ENCODE results near the gene CNOT8. TPM values are rescaled to one million over a fixed set of nuclear protein-coding genes. Genes with fewer than 3 reads are reported as not detected.

Gene CNOT8
- total and polyA plus RNA-seq, 8 donors, result 11.8 to 27.4 (median 15.0) TPM

- no peak overlapping the region for H3K4me3 ChIP-seq
- ATAC-seq (no peak), FAIRE-seq (no peak), DNase-seq (no peak)
- no peak for TF ChIP-seq CTCF (IDR thresholded peaks at IDR 0.05)
- peaks cover 2 to 24% (median 12%) of the 10 kb centered on the region in 3 donors for H3K4me1 ChIP-seq
- no peak overlapping the region for H3K27ac ChIP-seq
- 72 to 73% methylated on average over 8 of the region's 8 CpGs for WGBS, 2 donors
- no peaks in the 10 kb centered on the region for H3K9me3 ChIP-seq
- H3K27me3 ChIP-seq, result no peaks in the 10 kb centered on the region
- intact Hi-C loops (cut with DNase I), result no loop called here
- peaks cover 0 to 7% (median 0%) of the 10 kb centered on the region in 3 donors for H3K36me3 ChIP-seq
Observed at GRCh38 chr5:154861946-154862345, 3.5 kb downstream of the CNOT8 start.

GRCh38 chr5:154862766-154863165 is 4.3 kb downstream of the CNOT8 start:
- Histone ChIP-seq H3K4me1 (peaks cover 0 to 24% (median 11%) of the 10 kb centered on the region in 3 donors), H3K9me3 (no peaks in the 10 kb centered on the region), H3K27ac (no peak overlapping the region), H3K4me3 (no peak overlapping the region), H3K36me3 (peaks cover 0 to 7% (median 0%) of the 10 kb centered on the region in 3 donors), H3K27me3 (no peaks in the 10 kb centered on the region)
- TF ChIP-seq CTCF (IDR thresholded peaks at IDR 0.05), result no peak
- no peak for FAIRE-seq
- WGBS, 2 donors, result 83 to 92% methylated on average over 2 of the region's 2 CpGs
- no peak for ATAC-seq
- intact Hi-C loops (cut with DNase I), result no loop called here
- DNase-seq, result no peak

- Histone ChIP-seq H3K4me3 (no peak overlapping the region), H3K4me1 (peaks cover 0 to 24% (median 11%) of the 10 kb centered on the region in 3 donors)
- DNase-seq, result no peak
Observed at GRCh38 chr5:154863291-154864080, 5.1 kb downstream of the CNOT8 start.

GRCh38 chr5:154865466-154866184 is 7.2 kb downstream of the CNOT8 start:
- TF ChIP-seq CTCF (IDR thresholded peaks at IDR 0.05), result no peak
- 28 to 32% methylated on average over 5 of the region's 5 CpGs for WGBS, 2 donors
- intact Hi-C loops (cut with DNase I), result no loop called here
- Histone ChIP-seq H3K9me3 (no peaks in the 10 kb centered on the region), H3K27me3 (no peaks in the 10 kb centered on the region), H3K4me1 (peaks cover 0 to 15% (median 0%) of the 10 kb centered on the region in 3 donors), H3K4me3 (no peak overlapping the region), H3K27ac (no peak overlapping the region), H3K36me3 (peaks cover 0 to 7% (median 0%) of the 10 kb centered on the region in 3 donors)
- ATAC-seq, result peak in 2 of 4 donors; percentile 52 to 53
- DNase-seq, result no peak
- FAIRE-seq, result no peak

More at GRCh38 chr5:154863291-154864080, 5.1 kb downstream of the CNOT8 start:
- ATAC-seq (no peak), FAIRE-seq (no peak)
- H3K27me3 ChIP-seq, result no peaks in the 10 kb centered on the region
- whole genome bisulfite sequencing, 2 donors, result 92% methylated on average over 7 of the region's 7 CpGs
- no peak overlapping the region for H3K27ac ChIP-seq
- no peak for TF ChIP-seq CTCF (IDR thresholded peaks at IDR 0.05)
- H3K36me3 ChIP-seq, result peaks cover 0 to 7% (median 0%) of the 10 kb centered on the region in 3 donors
- intact Hi-C loops (cut with DNase I), result no loop called here
- H3K9me3 ChIP-seq, result no peaks in the 10 kb centered on the region
